IPS-18a (cell line): ENCODE data around the gene PPARA.

ENCODE experiments used
- H3K27ac ChIP-seq: one replicate; pipeline ENCODE4 v1.5.1; 2013; ENCODE audit warnings: low read length
- H3K27me3 ChIP-seq: one replicate; pipeline ENCODE4 v1.6.1; 2013; ENCODE audit warnings: mild to moderate bottlenecking, low read length; ENCODE audit not compliant: control insufficient read depth, insufficient read depth
- H3K36me3 ChIP-seq: one replicate; pipeline ENCODE4 v1.6.1; 2013; ENCODE audit warnings: low read depth, low read length; ENCODE audit not compliant: control insufficient read depth
- H3K4me1 ChIP-seq: one replicate; pipeline ENCODE4 v1.6.1; 2013; ENCODE audit warnings: low read depth, low read length; ENCODE audit not compliant: control insufficient read depth
- H3K4me3 ChIP-seq: one replicate; pipeline ENCODE4 v1.5.1; 2013; ENCODE audit warnings: low read length
- H3K9ac ChIP-seq: one replicate; pipeline ENCODE4 v1.6.1; 2013; ENCODE audit warnings: mild to moderate bottlenecking, low read length, moderate library complexity
- H3K9me3 ChIP-seq: one replicate; pipeline ENCODE4 v1.6.1; 2013; ENCODE audit warnings: low read depth, low read length; ENCODE audit not compliant: control insufficient read depth

The PPARA gene

DNA sequence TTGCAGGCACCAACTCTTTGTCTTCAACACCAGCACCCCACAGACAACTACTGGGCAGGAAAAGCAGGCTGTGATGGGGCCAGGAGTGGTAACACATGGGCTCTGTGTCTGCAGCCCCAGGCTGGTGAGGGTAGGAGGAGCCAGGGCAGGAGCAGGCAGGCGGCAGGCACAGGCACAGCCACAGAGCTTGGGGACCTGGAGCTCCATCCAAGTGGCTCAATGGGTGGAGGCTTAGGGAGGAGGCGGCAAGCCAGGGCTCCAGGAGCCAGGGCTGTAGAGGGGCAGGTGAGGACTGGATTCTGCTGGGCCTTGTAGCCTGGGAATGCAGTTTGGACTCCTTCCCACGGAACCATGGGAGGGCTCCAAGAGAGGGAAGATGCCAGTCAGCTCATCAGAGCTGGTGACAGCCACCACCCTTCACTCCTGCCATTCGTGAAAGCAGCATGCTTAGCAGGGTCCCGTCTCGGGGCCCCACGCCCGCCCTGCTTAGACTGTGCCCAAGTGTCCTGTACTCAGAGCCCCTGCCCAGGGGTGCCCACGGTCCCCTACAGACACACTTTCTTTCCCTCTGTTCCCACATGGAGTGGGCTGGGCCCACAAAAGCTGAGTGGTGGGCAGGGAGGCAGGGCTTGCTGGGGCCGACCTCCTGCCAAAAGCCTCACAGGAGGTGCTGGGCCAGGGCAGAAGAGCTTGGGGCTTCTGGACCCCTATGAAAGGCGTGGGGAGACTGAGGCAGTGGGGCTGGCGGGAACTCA lies 129.9 kb downstream of the PPARA start:
- no peaks in the 10 kb centered on the region for H3K27me3 ChIP-seq
- H3K9ac ChIP-seq = no peak overlapping the region
- no peak overlapping the region for H3K4me3 ChIP-seq
- H3K9me3 ChIP-seq = no peaks in the 10 kb centered on the region
- H3K27ac ChIP-seq = no peak overlapping the region
- H3K4me1 ChIP-seq = no peaks in the 10 kb centered on the region
- H3K36me3 ChIP-seq = peaks cover 36% of the 10 kb centered on the region

DNA sequence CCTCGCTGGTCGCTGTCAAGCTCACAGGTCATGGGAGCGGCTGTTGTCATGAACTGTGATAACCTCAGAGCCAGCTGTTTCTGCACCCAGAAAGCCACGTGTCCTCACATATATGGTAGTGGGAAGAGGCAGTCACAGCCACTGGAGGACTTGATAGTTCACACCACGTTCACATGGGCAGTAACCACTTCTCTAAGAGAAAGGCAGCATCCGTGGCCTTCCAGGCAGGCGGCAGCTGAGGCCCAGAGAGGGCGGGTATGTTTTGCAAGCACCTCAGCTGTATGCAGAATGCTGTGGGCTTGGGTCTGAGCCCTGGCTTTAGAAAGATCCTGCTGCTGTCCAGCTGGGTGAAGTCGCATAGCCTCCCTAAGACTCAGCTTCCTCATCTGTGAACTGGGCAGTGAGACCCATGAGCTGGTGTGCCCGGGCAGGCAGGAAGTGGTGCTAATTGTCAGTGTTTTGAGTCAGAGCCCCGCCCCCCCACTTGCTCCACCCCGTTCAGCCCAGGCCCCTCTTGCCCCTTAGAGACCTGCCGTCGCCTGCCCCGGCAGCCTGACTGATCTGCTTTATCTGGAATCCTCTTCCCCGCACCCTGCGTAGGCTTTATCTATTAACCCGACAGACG lies 130.8 kb downstream of the PPARA start:
- no peak overlapping the region for H3K4me3 ChIP-seq
- H3K9me3 ChIP-seq = no peaks in the 10 kb centered on the region
- no peak overlapping the region for H3K27ac ChIP-seq
- no peaks in the 10 kb centered on the region for H3K27me3 ChIP-seq
- H3K4me1 ChIP-seq = no peaks in the 10 kb centered on the region
- no peak overlapping the region for H3K9ac ChIP-seq
- H3K36me3 ChIP-seq = peaks cover 29% of the 10 kb centered on the region

DNA sequence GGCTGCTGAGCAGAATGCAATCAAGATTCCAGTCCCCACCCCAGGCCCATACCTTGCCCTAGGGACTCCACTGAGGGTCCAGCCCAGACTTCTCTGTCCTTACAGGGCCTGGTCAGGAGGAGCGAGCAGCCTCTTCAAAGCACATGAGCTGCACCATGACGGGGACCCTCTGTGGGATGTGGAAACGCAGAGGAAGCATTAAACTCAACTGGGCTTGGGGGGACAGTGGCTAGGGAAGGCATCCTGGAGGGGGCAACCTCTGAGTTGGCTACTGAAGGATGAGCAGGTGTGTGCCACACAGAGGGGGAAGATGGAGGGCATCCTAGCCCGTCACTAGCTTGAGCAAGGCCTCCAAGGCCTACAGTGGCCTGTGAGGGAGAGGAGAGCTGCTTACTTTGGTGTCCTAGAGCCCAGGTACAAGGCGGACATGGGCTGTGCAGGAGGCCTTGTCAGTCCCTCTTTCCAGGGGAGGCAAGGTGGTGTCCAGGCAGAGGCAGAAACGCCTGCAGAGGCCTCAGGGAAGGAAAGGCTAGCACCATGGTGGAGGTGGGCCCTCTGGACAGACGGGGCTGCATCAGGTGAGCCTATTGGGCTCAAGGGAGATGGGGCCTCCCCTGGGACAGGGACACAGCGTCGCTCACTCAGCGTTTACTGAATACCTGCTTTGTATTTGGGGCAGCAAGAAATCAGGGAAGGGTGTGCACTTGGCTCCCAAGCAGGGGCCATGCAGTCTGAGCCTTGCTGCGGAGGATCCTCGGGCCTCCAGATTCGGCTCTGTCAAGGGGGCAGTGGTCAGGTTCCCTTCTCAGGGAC lies 131.7 kb downstream of the PPARA start:
- Histone ChIP-seq H3K27me3 (no peaks in the 10 kb centered on the region), H3K4me1 (no peaks in the 10 kb centered on the region), H3K4me3 (no peak overlapping the region), H3K9ac (no peak overlapping the region), H3K27ac (no peak overlapping the region), H3K9me3 (no peaks in the 10 kb centered on the region), H3K36me3 (peaks cover 32% of the 10 kb centered on the region)

DNA sequence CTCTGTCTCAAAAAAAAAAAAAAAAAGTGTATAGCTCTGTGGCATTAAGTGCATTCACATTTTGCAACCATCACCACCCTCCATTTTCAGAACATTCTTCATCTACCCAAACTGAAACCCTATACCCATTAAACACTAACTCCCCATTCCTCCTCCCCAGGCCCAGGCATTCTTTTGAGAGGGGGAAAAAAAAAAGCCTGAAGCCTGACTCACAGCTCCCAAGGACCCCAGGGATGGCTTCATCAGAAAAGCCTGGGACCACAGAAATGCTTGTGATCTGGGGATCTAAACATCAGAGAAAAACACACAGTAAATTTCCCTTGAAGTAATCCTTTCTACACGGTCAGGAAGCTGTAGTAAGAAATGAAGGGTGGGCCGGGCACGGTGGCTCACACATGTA lies 135.7 kb downstream of the PPARA start:
- Histone ChIP-seq H3K9ac (no peak overlapping the region), H3K27me3 (no peaks in the 10 kb centered on the region), H3K27ac (no peak overlapping the region), H3K4me1 (no peaks in the 10 kb centered on the region), H3K36me3 (peaks cover 14% of the 10 kb centered on the region), H3K4me3 (no peak overlapping the region), H3K9me3 (no peaks in the 10 kb centered on the region)

DNA sequence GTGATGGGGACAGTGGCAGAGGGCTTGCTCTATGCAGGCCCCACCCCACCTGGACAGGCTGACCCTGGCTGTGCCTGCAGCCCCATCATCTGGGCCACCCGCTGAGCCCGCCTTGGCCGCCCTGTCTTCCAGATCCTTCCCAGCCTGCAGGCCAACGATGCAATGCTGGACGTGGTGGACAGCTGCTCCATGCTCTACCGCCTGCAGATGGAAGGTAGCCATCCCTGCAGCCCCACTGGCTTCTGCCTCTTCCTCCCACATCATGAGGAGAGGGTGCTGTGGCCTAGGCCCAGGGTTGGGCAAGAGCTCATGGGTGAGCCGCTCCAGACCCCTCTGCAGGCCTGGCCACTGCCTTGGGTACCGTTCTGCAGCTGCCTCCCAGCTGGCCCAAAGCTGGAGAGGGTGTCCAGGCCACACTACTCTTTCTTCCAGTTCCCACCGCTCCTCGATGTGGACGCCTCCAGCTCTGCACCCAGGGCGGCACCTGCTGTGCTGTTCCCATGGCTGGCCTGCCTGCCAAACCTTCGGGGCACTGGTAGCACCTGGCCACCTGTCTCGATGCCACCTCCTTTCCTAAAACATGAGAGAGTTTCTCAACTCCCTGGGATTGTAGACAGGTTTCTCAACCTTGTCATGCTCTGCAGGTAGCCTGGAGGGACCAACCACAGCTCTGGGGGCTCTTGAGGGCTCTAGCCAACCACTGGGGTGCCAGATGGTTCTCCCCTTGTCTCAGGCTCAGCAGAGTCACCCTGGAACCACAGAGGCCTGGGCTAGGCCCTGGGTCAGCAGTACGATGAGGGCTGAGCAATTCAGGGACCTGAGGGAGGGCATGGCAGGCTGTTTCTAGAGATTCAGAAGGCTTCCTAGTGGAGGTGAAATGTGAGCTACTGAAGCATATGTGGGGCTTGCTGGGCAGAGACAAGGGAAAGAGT lies 136.9 kb downstream of the PPARA start:
- Histone ChIP-seq H3K9ac (no peak overlapping the region), H3K4me1 (no peaks in the 10 kb centered on the region), H3K27me3 (no peaks in the 10 kb centered on the region), H3K9me3 (no peaks in the 10 kb centered on the region), H3K27ac (no peak overlapping the region), H3K4me3 (no peak overlapping the region), H3K36me3 (peaks cover 14% of the 10 kb centered on the region)

DNA sequence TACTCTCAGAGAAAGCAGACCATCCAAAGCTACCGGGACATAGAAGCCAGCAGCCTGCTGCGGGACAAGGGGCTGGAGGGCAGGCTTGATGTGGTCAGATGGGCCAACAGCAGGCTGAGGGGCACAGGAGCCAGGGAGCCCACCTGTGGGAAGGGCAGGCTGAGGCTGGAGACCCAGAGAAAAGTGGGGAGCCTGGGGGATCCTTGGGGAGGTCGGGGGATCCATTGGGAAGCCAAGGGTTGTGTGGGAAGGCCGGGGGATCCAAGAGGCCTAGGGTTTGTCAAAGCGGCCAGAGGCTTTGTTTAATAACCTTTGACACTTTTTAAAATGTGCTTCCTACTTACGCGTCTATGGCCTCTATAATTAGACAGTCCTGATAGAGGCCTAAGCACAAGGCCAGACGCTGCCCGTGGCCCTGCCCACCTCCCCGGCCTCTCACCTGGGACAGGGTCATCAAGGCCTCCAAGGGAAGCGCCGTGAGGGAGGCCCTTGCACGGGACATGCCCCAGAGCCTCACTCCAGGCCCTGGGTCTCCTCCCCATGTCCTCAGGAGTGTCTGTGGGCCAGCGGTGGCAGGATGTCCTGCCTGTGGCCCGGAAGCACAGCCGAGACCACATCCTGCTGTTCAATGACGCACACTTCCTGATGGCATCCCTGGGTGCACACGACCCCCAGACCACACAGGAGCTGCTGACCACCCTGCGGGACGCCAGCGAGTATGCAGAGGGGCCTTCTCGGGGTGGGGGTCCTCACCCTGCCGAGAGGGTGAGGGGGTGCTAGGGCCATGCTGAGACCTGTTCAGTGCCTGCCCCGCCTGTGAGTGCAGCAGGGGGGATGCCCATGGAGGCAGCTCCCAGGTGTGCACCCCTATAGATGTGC lies 137.8 kb downstream of the PPARA start:
- Histone ChIP-seq H3K4me3 (no peak overlapping the region), H3K27ac (no peak overlapping the region), H3K9me3 (no peaks in the 10 kb centered on the region), H3K27me3 (no peaks in the 10 kb centered on the region), H3K36me3 (peaks cover 13% of the 10 kb centered on the region), H3K9ac (no peak overlapping the region), H3K4me1 (no peaks in the 10 kb centered on the region)

DNA sequence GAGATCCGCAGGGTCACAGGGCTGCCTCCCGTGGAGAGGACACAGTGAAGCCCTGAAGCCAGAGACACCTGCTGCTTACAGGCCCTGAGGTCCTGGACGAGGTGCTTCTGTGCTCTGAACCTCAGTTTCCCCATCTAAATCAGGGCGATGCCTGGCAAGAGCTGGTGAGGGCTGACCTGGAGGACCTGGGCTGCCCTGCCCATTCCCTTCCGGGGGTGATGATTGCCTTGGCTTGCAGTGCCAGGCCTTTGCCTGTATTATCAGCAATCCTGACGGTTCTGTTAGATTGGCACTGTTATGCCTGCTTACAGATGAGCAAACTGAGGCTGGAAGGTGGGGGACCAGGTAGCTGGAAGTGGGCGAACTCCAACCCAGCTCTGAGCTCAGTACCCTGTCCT lies 138.5 kb downstream of the PPARA start:
- H3K36me3 ChIP-seq = peaks cover 12% of the 10 kb centered on the region
- no peak overlapping the region for H3K27ac ChIP-seq
- H3K4me3 ChIP-seq = no peak overlapping the region
- H3K9ac ChIP-seq = no peak overlapping the region
- H3K4me1 ChIP-seq = no peaks in the 10 kb centered on the region
- H3K27me3 ChIP-seq = no peaks in the 10 kb centered on the region
- no peaks in the 10 kb centered on the region for H3K9me3 ChIP-seq

DNA sequence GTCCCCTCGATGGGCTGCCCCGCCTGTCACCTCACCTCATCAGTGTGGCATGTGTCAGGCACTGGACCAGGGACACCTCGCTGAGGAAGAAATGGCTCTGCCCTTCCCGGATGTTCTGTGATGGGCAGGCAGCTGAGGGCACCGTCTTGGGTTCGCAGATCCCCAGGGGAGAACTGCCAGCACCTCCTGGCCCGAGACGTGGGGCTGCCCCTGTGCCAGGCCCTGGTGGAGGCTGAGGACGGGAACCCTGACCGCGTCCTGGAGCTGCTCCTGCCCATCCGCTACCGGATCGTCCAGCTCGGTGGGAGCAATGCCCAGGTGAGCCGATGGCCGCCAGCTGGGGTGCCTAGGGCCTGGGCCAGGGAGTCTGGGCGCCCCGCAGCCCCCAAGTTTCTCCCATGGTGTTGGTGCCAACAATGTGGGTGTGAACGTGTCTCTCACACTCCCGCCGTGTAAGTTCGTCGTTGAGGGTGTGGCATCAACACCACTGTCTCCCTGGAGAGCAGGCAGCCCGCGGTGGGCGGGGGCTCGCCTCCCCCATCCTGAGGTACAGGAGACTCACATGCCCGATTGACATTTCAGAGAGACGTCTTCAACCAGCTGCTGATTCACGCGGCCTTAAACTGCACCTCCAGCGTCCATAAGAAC lies 139.0 kb downstream of the PPARA start:
- Histone ChIP-seq H3K9me3 (no peaks in the 10 kb centered on the region), H3K27me3 (no peaks in the 10 kb centered on the region), H3K36me3 (peaks cover 7% of the 10 kb centered on the region), H3K4me3 (no peak overlapping the region), H3K9ac (no peak overlapping the region), H3K4me1 (no peaks in the 10 kb centered on the region), H3K27ac (no peak overlapping the region)

DNA sequence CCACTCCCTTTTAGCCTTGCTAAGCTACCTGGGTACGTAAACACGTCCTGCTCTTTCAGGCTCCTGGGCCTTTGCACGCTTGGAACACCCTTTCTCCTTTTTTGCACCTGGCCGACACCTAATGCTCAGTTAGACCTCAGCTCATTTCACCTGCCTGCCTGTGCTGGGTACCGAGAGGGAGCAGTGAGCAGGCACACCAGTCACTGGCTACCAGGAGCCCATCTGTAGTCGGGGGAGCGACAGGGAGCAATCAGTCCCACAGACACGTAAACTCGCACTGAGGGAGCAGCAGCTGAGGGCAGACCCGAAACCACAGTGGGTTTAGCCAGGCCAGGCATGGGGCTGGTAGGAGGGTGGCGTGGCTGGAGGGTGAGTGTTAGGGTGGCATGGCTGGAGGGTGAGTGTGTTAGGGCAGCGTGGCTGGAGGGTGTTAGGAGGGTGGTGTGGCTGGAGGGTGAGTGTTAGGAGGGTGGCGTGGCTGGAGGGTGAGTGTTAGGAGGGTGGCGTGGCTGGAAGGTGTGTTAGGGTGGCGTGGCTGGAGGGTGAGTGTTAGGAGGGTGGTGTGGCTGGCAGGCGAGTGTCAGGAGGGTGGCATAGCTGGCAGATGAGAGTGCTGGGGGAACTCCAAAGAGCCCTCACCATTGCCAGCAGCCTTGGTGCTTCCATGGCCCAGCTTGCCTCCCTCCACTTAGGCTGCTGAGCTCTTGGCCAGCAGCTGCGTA lies 140.0 kb downstream of the PPARA start:
- no peak overlapping the region for H3K9ac ChIP-seq
- no peak overlapping the region for H3K4me3 ChIP-seq
- no peak overlapping the region for H3K27ac ChIP-seq

More for the DNA sequence above, 140.0 kb downstream of the PPARA start:
- H3K9me3 ChIP-seq = no peaks in the 10 kb centered on the region
- H3K27me3 ChIP-seq = no peaks in the 10 kb centered on the region
- no peaks in the 10 kb centered on the region for H3K4me1 ChIP-seq
- peaks cover 6% of the 10 kb centered on the region for H3K36me3 ChIP-seq
